Measurements from ENCODE around the gene PPM1H.
A peak's percentile ranks its signal among the peaks of the same experiment; 100 is the strongest.

The PPM1H gene

GRCh38 chr12:62726471-62726980, 208.4 kb downstream of the PPM1H start:
- no peak for DNase-seq

- DNase-seq = no peak
Measured at GRCh38 chr12:62725781-62726180, 209.2 kb downstream of the PPM1H start.

GRCh38 chr12:62724947-62725451, 210.0 kb downstream of the PPM1H start:
- DNase-seq = no peak

GRCh38 chr12:62724285-62724684, 210.7 kb downstream of the PPM1H start:
- peak; percentile 25 for DNase-seq

GRCh38 chr12:62722971-62723680, 211.8 kb downstream of the PPM1H start:
- DNase-seq = peak; percentile 76

- DNase-seq = peak; percentile 96
Measured at GRCh38 chr12:62720661-62721330, 214.2 kb downstream of the PPM1H start.

- peak; percentile 25 for DNase-seq
Measured at GRCh38 chr12:62720025-62720424, 214.9 kb downstream of the PPM1H start.

GRCh38 chr12:62718762-62719426, 216.1 kb downstream of the PPM1H start:
- DNase-seq = no peak

GRCh38 chr12:62717643-62718042, 217.3 kb downstream of the PPM1H start:
- DNase-seq = peak; percentile 84

- peak; percentile 22 for DNase-seq
Measured at GRCh38 chr12:62716866-62717525, 218.0 kb downstream of the PPM1H start.

- no peak for DNase-seq
Measured at GRCh38 chr12:62716037-62716436, 218.9 kb downstream of the PPM1H start.

- DNase-seq = peak; percentile 66
Measured at GRCh38 chr12:62714774-62715721, 219.9 kb downstream of the PPM1H start.

- no peak for DNase-seq
Measured at GRCh38 chr12:62714181-62714773, 220.7 kb downstream of the PPM1H start.

GRCh38 chr12:62713723-62714122, 221.2 kb downstream of the PPM1H start:
- no peak for DNase-seq

- DNase-seq = no peak
Measured at GRCh38 chr12:62712681-62713573, 222.0 kb downstream of the PPM1H start.

GRCh38 chr12:62711631-62712241, 223.2 kb downstream of the PPM1H start:
- DNase-seq = peak; percentile 34

GRCh38 chr12:62709311-62709710, 225.6 kb downstream of the PPM1H start:
- DNase-seq = peak; percentile 65

- no peak for DNase-seq
Measured at GRCh38 chr12:62707939-62708338, 227.0 kb downstream of the PPM1H start.

- peak; percentile 54 for DNase-seq
Measured at GRCh38 chr12:62705846-62706245, 229.1 kb downstream of the PPM1H start.

- DNase-seq = no peak
Measured at GRCh38 chr12:62703011-62703380, 232.0 kb downstream of the PPM1H start.

Data from NCI-H69 (cell line).